GM23248 (cell line): ENCODE results near the gene ASB5.

ENCODE experiments used
- EZH2 ChIP-seq: fragments of 200-600 bp; sonication (generic); IDR thresholded peaks from 2 replicates; pipeline ENCODE4 v1.6.1; 2018; ENCODE audit warnings: antibody characterized with exemption, mild to moderate bottlenecking; ENCODE audit not compliant: insufficient read depth, poor library complexity, severe bottlenecking
- EZH2phosphoT487 ChIP-seq: fragments of 200-600 bp; sonication (generic); IDR thresholded peaks from 2 replicates; pipeline ENCODE4 v1.6.1; 2018; ENCODE audit warnings: antibody characterized with exemption, moderate library complexity, mild to moderate bottlenecking, low read depth; ENCODE audit not compliant: insufficient read depth

DNA sequence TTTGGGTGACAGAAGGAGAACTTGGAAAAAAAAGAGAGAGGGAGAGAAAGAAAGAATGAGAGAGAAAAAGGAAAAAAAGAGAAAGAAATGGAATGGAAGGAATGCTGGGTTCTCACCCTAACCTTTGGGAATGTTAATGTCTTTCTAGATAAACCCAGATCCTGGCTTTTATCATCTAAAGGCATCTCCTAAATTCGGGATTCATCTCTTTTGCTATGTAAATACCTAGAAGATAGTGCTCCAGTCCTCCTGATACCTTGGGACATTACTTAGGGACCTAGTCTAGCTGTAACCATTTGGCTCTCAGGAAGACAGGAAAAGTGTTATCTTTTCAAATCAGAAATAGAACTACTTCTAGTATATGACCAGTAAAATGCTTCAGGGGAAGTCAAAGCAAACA, 34.9 kb upstream of the ASB5 start:
- TF ChIP-seq EZH2phosphoT487 (no peak), EZH2 (no peak)
